Psoas muscle (tissue), 8 donors: ENCODE data around the gene LSM10. TPM values are rescaled to one million over a fixed set of nuclear protein-coding genes. Genes with fewer than 3 reads are reported as not detected.

Experiments
- ATAC-seq, 4 donors: fragments of 200-7000 bp; cut with Tn5 transposase; one replicate each; pipeline ENCODE4 v1.9.1; 2020; ENCODE audit warnings: moderate library complexity in 3 of 4, mild to moderate bottlenecking in 2 of 4
- DNase-seq, 2 donors: peaks; one replicate each; pipeline ENCODE4 v3.0.0-alpha.2; 2020
- H3K27ac ChIP-seq: fragments of 200-600 bp; one replicate; pipeline ENCODE4 v1.8.0; 2022
- H3K27me3 ChIP-seq, 3 donors: fragments of 200-600 bp in 1 of 3; one replicate each; pipeline versions ENCODE4 v1.6.1 to v1.8.0; 2013 to 2022; ENCODE audit warnings: low read length in 2 of 3, mild to moderate bottlenecking in 2 of 3, moderate library complexity in 1 of 3; ENCODE audit not compliant: insufficient read depth in 3 of 3
- H3K36me3 ChIP-seq, 2 donors: fragments of 200-600 bp in 1 of 2; one replicate each; pipeline versions ENCODE4 v1.6.1 to v1.8.0; 2013 to 2022; ENCODE audit warnings: low read depth in 1 of 2, mild to moderate bottlenecking in 1 of 2, moderate library complexity in 1 of 2; ENCODE audit not compliant: insufficient read depth in 1 of 2
- H3K4me1 ChIP-seq: fragments of 200-600 bp; one replicate; pipeline ENCODE4 v1.8.0; 2022
- H3K4me3 ChIP-seq: fragments of 200-600 bp; one replicate; pipeline ENCODE4 v1.8.0; 2022; ENCODE audit warnings: mild to moderate bottlenecking
- H3K9me3 ChIP-seq: fragments of 200-600 bp; one replicate; pipeline ENCODE4 v1.8.0; 2022
- CTCF ChIP-seq: fragments of 200-600 bp; IDR thresholded peaks from one replicate; pipeline ENCODE4 v1.8.0; 2022; ENCODE audit warnings: antibody characterized with exemption
- WGBS, 3 donors: extraction: QIAGEN DNeasy Blood & Tissue Kit; methylation state at CpG; one replicate each; pipeline versions ENCODE4 v1.1.6 to v1.1.7; 2013; 5-methylcytosine and 5-hydroxymethylcytosine counted together
- intact Hi-C, 2 donors: fragments of 100-400 bp; cut with DNase I; formaldehyde crosslinking; loops; one replicate each; pipeline versions ENCODE4 v1.11.0 to v1.14.2; 2022
- polyA plus RNA-seq, 3 donors: library from polyadenylated mRNA; stranded (reverse); fragments of 200-250 nt; gene quantifications; one replicate each; pipeline ENCODE4 v1.2.3, GENCODE V29; 2013
- total RNA-seq, 4 donors: library from RNA; stranded (reverse); fragmentation: NEBNext Ultra II Directional in 2 of 4; extraction: Animal tissue kit (Norgen Biotek cat#: 25700) in 2 of 4; gene quantifications; one replicate each; pipeline versions ENCODE4 v1.2.1 to v1.2.4, GENCODE V29; 2021 to 2023
- donor health status: healthy with polysubstance abuse.
- donor health status: DM: no; HTN: no; CAD: no; lungs with moderate emphysema.
- donor health status: Bipolar disorder and iron deficiency.
- donor health status: healthy.
- donor health status: DM: yes; HTN: yes; CAD: no.
- donor health status: DM: no; HTN: no; CAD: no.
- donor health status: DM: no; HTN: no; CAD: no.
- donor health status: DM: yes; HTN: yes; CAD: no.

LSM10 gene
- total and polyA plus RNA-seq, 7 donors = 80.3 to 246 (median 102) TPM

GRCh38 chr1:36400514-36400824 is 2.8 kb upstream of the LSM10 start:
- intact Hi-C loops = no loop called here
- ATAC-seq (no peak), DNase-seq (no peak)
- Histone ChIP-seq H3K4me1 (peaks cover 12% of the 10 kb centered on the region), H3K27ac (peak overlapping the region; percentile 58), H3K4me3 (no peak overlapping the region), H3K36me3 (no peaks in the 10 kb centered on the region), H3K9me3 (no peaks in the 10 kb centered on the region), H3K27me3 (no peaks in the 10 kb centered on the region)
- 81 to 89% (median 85%) methylated on average over 10 of the region's 10 CpGs for WGBS, 3 donors
- TF ChIP-seq CTCF = no peak

GRCh38 chr1:36398370-36398977 is 766 bp upstream of the LSM10 start:
- H3K4me1 ChIP-seq = peaks cover 17% of the 10 kb centered on the region
- peaks cover 0 to 9% of the 10 kb centered on the region in 2 donors for H3K36me3 ChIP-seq
- no peaks in the 10 kb centered on the region for H3K27me3 ChIP-seq
- no peaks in the 10 kb centered on the region for H3K9me3 ChIP-seq
- H3K4me3 ChIP-seq = peak overlapping the region; percentile 88
- DNase-seq (no peak), ATAC-seq (no peak)
- H3K27ac ChIP-seq = peak overlapping the region; percentile 97
- 80 to 90% (median 81%) methylated on average over 7 of the region's 7 CpGs for WGBS, 3 donors
- intact Hi-C loops = no loop called here
- TF ChIP-seq CTCF = no peak

- ATAC-seq (peak; percentile 66 to 72 (median 70)), DNase-seq (no peak)
- peaks cover 29% of the 10 kb centered on the region for H3K4me1 ChIP-seq
- H3K27me3 ChIP-seq = no peaks in the 10 kb centered on the region
- peak overlapping the region; percentile 97 for H3K27ac ChIP-seq
- H3K36me3 ChIP-seq = peaks cover 0 to 24% of the 10 kb centered on the region in 2 donors
- peak overlapping the region; percentile 88 for H3K4me3 ChIP-seq
- no peaks in the 10 kb centered on the region for H3K9me3 ChIP-seq
- WGBS, 3 donors = 3 to 9% (median 4%) methylated on average over 5 of the region's 5 CpGs
- no peak for TF ChIP-seq CTCF
- intact Hi-C loops = no loop called here
Measured at GRCh38 chr1:36397083-36397377, 678 bp downstream of the LSM10 start.

GRCh38 chr1:36396359-36396758 is 1.3 kb downstream of the LSM10 start:
- no peak for TF ChIP-seq CTCF
- Histone ChIP-seq H3K4me3 (peak overlapping the region; percentile 88), H3K27me3 (no peaks in the 10 kb centered on the region), H3K9me3 (no peaks in the 10 kb centered on the region), H3K27ac (peak overlapping the region; percentile 97), H3K4me1 (peaks cover 35% of the 10 kb centered on the region), H3K36me3 (peaks cover 0 to 29% of the 10 kb centered on the region in 2 donors)
- ATAC-seq (no peak), DNase-seq (no peak)
- WGBS, 3 donors = 68 to 78% (median 76%) methylated on average over 6 of the region's 6 CpGs
- intact Hi-C loops = no loop called here

- WGBS, 3 donors = 89 to 96% (median 90%) methylated on average over 19 of the region's 19 CpGs
- ATAC-seq (no peak), DNase-seq (no peak)
- Histone ChIP-seq H3K36me3 (peaks cover 5 to 37% of the 10 kb centered on the region in 2 donors), H3K9me3 (no peaks in the 10 kb centered on the region), H3K27me3 (no peaks in the 10 kb centered on the region), H3K4me1 (peaks cover 57% of the 10 kb centered on the region), H3K4me3 (no peak overlapping the region), H3K27ac (peak overlapping the region; percentile 92)
- TF ChIP-seq CTCF = no peak
- intact Hi-C loops = no loop called here
Measured at GRCh38 chr1:36393686-36394085, 4.0 kb downstream of the LSM10 start.
